Effector CD4-positive, alpha-beta T cell (primary cell): ENCODE measurements around the gene GET3.
"Not testable (repeated sequence)": the region's sequence is repeated elsewhere in the genome, so short reads cannot be mapped to it uniquely, and the experiment has no call there.

Source experiments
- DNase-seq: peaks from one replicate; pipeline ENCODE4 v3.0.0-alpha.2; 2020

The GET3 gene

GRCh38 chr19:12793290-12794195, 56.2 kb downstream of the GET3 start:
- peak; percentile 92 for DNase-seq

- DNase-seq: no peak
Observed at GRCh38 chr19:12794196-12794941, 57.1 kb downstream of the GET3 start.

- no peak for DNase-seq
Observed at GRCh38 chr19:12794971-12795381, 57.7 kb downstream of the GET3 start.

- peak; percentile 66 for DNase-seq
Observed at GRCh38 chr19:12796146-12797071, 59.1 kb downstream of the GET3 start.

GRCh38 chr19:12797141-12797587, 59.9 kb downstream of the GET3 start:
- no peak for DNase-seq

GRCh38 chr19:12797607-12798006, 60.3 kb downstream of the GET3 start:
- not testable (repeated sequence) for DNase-seq
